Head of caudate nucleus (tissue), 42 donors: ENCODE data around the gene TP53.
A peak's percentile ranks its signal among the peaks of the same experiment; 100 is the strongest.
"Not testable (repeated sequence)": the region's sequence is repeated elsewhere in the genome, so short reads cannot be mapped to it uniquely, and the experiment has no call there.

Source experiments
- DNase-seq, 42 donors: peaks; one replicate each; pipeline versions ENCODE4 v3.0.0 to v3.0.0-alpha.2; 2020 to 2021; ENCODE audit warnings: mixed read lengths in 7 of 42
- intact Hi-C: fragments of 100-400 bp; cut with DNase I; formaldehyde crosslinking; loops from one replicate; pipeline ENCODE4 v1.15.0; 2022

Gene TP53

GRCh38 chr17:7647018-7647417, 40.3 kb downstream of the TP53 start:
- intact Hi-C loops, result no loop called here
- DNase-seq, result no peak

- no peak for DNase-seq
- intact Hi-C loops, result no loop called here
These were observed 40.8 kb downstream of the TP53 start for GRCh38 chr17:7646457-7646856.

DNA sequence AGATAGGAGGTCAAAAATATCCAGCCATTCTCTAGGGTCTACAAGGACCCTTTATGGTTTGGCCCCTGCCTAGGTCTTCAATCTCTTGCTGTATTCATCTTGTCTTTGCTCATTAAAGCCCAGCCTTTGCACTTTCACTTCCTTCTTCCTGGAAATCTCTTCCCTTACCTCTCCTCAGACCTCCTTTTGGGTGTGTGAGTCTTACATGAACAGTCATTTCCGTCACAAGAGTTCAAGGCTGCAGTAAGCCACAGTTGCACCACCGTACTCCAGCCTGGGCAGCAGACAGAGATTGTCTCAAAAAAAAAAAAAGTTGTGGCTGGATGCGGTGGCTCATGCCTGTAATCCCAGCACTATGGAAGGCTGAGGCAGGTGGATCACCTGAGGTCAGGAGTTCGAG, 42.5 kb downstream of the TP53 start:
- intact Hi-C loops, result no loop called here
- no peak for DNase-seq

DNA sequence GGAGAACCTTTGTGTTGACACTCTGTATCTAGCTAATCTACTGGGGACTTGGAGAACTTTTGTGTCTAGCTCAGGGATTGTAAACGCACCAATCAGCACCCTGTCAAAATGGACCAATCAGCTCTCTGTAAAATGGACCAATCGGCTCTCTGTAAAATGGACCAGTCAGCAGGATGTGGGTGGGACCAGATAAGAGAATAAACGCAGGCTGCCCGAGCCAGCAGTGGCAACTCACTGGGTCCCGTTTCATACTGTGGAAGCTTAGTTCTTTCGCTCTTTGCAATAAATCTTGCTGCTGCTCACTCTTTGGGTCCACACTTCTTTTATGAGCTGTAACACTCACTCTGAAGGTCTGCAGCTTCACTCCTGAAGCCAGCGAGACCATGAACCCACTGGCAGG, 45.7 kb downstream of the TP53 start:
- DNase-seq, intact Hi-C loops: not testable (repeated sequence)

GRCh38 chr17:7640783-7641182, 46.5 kb downstream of the TP53 start:
- intact Hi-C loops, result no loop called here
- DNase-seq, result no peak

DNA sequence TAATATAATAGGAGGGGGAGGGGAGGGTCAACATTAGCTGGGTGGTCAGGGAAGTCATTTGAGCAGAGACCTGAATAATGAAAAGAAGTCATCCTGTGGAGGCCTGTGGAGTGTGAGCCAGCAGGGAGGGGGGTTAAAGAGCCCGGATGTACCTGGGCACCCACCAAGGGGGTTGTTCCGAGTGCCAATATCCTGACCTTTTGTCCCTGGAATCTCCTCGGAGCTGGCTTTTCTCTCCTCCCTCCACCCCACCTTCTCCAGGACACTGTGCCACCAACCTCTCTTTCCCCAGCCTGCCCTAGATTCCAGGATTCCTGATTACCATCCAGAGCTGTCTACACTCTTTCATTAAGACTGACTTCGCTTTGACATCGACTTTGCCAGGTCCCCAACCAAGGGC, 51.1 kb downstream of the TP53 start:
- intact Hi-C loops, result no loop called here
- DNase-seq, result no peak

DNA sequence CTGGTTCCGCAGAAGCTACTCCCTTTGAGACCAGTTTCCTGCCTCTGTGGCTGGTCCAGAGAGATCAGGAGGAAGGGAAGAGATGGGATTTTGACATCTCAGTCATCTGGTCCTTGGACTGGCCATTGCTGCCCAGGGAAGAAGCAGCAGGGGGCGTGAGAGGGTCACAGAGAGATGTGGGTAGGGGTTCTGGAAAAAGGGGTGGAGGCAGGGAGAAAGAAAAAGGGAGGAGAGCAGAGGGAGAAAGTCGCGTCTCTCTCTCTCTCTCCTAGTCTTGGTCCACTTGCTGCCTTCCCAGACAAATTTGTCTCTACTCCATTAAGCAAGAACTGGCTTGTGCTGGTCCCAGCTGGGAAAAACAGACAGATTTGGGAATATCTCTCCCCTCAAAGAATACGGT, 52.9 kb downstream of the TP53 start:
- intact Hi-C loops, result no loop called here

DNA sequence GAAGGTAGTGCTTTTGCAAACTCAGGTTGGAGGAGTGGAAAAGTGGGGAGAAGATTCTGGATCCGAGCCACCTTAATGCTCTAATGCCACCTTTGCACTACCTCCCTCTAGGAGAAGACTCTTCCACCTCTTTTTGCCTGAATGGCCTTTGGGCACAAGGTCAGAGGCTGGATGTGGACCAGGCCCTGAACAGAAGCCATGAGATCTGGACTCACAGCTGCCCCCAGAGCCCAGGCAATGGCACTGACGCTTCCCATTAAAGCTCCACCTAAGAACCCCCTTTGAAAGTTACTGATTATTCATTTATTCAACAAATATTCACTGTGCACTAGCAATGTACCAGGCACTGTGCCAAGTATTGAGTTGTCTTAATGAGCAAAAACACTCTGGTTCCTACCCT, 54.2 kb downstream of the TP53 start:
- intact Hi-C loops, result no loop called here

More for the DNA sequence above, 52.9 kb downstream of the TP53 start:
- peak in 40 of 42 donors; percentile 23 to 84 (median 56) for DNase-seq

GRCh38 chr17:7632492-7632894, 54.8 kb downstream of the TP53 start:
- intact Hi-C loops, result no loop called here
- DNase-seq, result peak in 11 of 42 donors; percentile 14 to 58 (median 37)

More for the DNA sequence above, 54.2 kb downstream of the TP53 start:
- DNase-seq, result no peak

DNA sequence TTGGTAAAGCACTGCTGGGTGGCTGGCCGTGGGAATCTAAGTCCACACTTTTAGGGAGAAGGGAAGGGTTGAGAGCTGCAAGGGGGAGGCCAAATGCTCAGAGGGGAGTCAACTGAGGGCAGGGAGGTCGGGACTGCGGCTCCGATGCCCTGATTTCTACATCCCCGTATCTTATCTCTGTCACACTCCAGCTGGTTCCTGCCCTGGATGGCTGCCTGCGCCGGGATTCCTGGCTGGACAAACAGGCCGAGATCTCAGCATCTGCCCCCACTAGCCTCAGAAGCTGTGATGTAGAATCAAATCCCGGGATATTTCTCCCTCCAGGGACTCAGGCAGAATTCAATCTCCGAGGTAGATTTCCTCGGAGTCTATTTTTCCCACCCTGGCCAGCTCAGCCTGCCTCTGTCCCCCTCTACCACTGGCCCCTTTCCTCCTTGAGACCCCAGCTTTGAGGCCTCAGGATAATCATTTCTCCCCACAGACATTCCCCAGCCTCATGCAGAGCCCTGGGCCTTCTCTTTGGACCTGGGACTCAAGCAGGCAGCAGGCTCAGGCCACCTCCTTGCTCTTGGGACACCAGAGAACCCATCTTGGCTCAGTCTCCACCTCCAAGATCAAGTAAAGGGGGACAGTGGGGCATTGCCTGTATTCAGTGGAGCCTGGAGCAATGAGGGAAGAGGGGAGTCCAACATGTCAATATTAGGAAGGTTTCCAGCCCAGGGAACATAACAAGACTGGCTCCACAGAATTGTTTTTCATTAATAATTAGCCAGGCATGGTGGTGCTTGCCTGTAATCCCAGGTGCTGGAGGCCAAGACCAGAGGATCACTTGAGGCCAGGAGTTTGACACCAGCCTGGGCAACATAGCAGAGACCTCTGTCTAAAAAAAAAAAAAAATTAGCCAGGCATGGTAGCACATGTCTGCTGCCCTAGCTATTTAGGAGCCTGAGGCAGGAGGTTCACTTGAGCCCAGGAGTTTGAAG, 55.6 kb downstream of the TP53 start:
- DNase-seq, result no peak
- intact Hi-C loops, result no loop called here

- intact Hi-C loops, result loop anchor here (5.0 kb wide), 1 partner anchor 57 kb away; the partner anchor contains the start of genes TP53 and WRAP53
- no peak for DNase-seq
These were observed 57.2 kb downstream of the TP53 start, which contains the start of gene SHBG for GRCh38 chr17:7629939-7630571. Gene SHBG (plus strand): TSS chr17:7630135. CDS start chr17:7630173, 38 bp downstream.

GRCh38 chr17:7627250-7628121, 59.8 kb downstream of the TP53 start, which contains the start of gene SAT2:
Gene SAT2 (minus strand): TSS chr17:7627821. CDS start chr17:7627635, 186 bp downstream.
- peak; percentile 87 to 98 (median 96) for DNase-seq
- intact Hi-C loops, result loop anchor here (5.0 kb wide), 1 partner anchor 60 kb away; the partner anchor contains the start of genes TP53 and WRAP53

- DNase-seq, result peak in 1 of 42 donors; percentile 10
- intact Hi-C loops, result loop anchor here (5.0 kb wide), 1 partner anchor 60 kb away; the partner anchor contains the start of genes TP53 and WRAP53
These were observed 60.4 kb downstream of the TP53 start for GRCh38 chr17:7626956-7627249.

DNA sequence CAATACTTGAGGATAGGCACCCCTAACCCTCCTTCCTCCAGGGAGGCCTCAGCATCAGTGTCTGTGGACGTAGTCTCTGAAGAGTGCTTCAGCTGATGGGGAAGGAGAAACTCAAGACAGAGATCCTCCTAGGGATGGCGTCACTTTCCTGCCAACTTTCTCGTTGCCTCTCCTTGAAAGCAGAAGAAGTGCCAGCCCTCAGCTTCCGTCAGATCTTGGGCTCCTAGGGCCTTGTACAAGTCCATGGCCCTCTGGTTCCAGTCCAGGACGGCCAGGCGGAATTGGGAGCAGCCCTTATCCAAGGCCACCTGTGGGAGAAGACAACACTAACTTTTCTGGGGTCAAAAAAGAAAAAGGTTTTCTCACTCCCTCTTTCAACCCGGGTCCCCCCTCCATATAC, 61.0 kb downstream of the TP53 start:
- peak in 13 of 42 donors; percentile 11 to 52 (median 29) for DNase-seq
- intact Hi-C loops, result loop anchor here (5.0 kb wide), 1 partner anchor 61 kb away; the partner anchor contains the start of genes TP53 and WRAP53

DNA sequence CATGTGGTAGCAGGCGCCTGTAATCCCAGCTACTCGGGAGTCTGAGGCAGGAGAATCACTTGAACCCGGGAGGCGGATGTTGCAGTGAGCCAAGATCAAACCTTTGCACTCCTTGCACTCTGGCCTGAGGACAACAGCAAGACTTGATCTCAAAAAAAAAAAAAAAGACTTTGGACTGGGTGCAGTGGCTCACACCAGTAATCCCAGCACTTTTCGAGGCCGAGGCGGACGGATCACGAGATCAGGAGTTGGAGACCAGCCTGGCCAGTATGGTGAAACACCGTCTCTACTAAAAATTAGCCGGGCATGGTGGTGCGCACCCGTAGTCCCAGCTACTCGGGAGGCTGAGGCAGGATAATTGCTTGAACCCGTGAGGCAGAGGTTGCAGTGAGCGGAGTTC, 61.5 kb downstream of the TP53 start:
- intact Hi-C loops, result loop anchor here (5.0 kb wide), 1 partner anchor 62 kb away; the partner anchor contains the start of genes TP53 and WRAP53
- not testable (repeated sequence) for DNase-seq

- intact Hi-C loops, result no loop called here
- DNase-seq, result no peak
These were observed 63.6 kb downstream of the TP53 start for GRCh38 chr17:7623661-7624060.

DNA sequence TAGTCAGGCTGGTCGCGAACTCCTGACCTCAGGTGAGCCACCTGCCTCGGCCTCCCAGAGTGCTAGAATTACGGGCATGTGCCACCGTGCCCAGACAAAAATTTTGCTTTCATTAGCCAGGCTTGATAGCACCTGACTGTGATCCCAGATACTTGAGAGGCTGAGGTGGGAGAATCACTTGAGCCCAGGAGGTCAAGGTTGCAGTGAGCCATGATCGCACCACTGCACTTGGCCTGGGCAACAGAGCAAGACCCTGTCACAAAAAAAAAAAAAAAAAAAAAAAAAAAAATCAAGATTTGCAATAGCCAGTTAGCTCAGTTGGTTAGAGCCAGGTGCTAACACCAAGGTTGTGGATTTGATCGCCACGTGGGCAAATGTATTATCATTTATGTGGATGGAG, 66.5 kb downstream of the TP53 start:
- intact Hi-C loops, result no loop called here

DNA sequence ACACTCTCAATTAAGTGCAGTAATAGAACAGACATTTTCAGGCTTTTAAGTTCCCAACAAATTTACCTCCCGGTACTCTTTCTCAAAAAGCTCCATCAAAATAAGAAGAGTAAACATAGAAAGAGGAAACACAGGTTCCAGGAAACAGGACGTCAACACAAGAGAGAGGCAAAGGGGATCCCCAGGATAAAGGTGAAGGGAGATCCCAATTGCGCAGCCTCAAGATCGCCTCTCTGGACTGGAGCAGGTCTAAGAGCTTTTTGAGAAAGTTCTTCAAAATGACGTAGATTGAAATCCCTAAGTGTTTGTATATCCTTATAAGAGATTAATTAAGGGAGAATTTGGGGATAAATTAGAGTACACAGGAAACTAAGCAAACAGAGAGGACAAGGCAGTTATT, 68.7 kb downstream of the TP53 start:
- no peak for DNase-seq
- intact Hi-C loops, result no loop called here

More for the DNA sequence above, 66.5 kb downstream of the TP53 start:
- peak in 1 of 42 donors; percentile 17 for DNase-seq
